Stimulated activated effector memory CD8-positive, alpha-beta T cell treated with anti-CD3 and anti-CD28 coated beads, Interleukin-12 subunit alpha, Interleukin-12 subunit beta, amount 100 ng/mL, for 72 hours (primary cell): Measurements from ENCODE around the gene TMEM132E.

Source experiments
- ATAC-seq: fragments of 150-1000 bp; cut with Tn5 transposase; 2 replicates; pipeline ENCODE4 v1.10.0; 2021
- DNase-seq, 2 donors: peaks; one replicate each; pipeline ENCODE4 v3.0.0; 2021 to 2022; ENCODE audit warnings: low spot score in 2 of 2
- H3K27ac Mint-ChIP-seq: one replicate; pipeline ENCODE4 v1.8.0; 2022; ENCODE audit warnings: mild to moderate bottlenecking, mixed read lengths
- H3K36me3 Mint-ChIP-seq: one replicate; pipeline ENCODE4 v1.8.0; 2022; ENCODE audit warnings: mild to moderate bottlenecking, mixed read lengths
- H3K4me1 Mint-ChIP-seq: one replicate; pipeline ENCODE4 v1.8.0; 2022; ENCODE audit warnings: mixed read lengths
- H3K4me3 Mint-ChIP-seq: one replicate; pipeline ENCODE4 v1.8.0; 2022; ENCODE audit warnings: mild to moderate bottlenecking, mixed read lengths
- H3K9me3 Mint-ChIP-seq: one replicate; pipeline ENCODE4 v1.8.0; 2022; ENCODE audit warnings: mixed read lengths

The TMEM132E gene

DNA sequence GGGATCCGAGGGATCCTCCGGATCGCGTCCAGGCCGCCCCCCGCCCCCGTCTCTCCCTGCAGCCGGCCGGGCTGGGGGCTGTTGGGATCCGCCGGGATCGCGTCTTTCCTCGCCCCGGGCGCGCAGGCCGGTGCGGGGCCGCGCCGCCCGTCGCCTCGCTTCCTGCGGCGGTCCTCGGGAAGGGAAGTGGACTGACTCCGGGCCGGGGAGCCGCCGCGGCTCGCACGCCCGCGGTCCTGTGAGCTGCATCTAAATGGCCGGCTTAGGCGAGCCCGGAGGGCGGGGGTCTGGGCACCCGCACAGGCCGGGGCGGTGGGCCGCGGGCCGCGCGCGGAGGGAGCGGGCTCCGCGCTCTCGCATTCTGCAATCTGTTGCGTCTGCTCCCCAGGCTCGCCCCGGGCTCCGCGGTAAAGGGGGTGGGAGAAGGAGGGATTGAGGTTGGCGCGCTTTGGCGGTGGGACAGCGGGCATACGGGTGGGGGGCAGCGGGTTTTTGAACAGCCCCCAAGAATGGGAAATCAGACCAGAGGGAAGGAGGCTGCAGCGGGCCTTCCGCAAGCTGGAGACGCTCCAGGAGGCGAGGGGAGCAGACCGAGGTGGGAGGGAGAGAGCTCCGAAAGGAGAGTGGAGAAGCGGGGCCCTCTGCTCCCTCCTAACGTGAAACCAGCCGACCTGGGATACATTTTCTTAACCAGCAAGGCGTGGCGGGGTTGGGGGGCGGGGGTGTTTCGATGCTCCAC, 2.2 kb downstream of the TMEM132E start:
- H3K4me3 Mint-ChIP-seq = no peak overlapping the region

GRCh38 chr17:34582185-34582900, 3.0 kb downstream of the TMEM132E start:
- Mint-ChIP-seq H3K4me3 (no peak overlapping the region), H3K9me3 (no peaks in the 10 kb centered on the region), H3K36me3 (no peaks in the 10 kb centered on the region), H3K4me1 (peaks cover 13% of the 10 kb centered on the region), H3K27ac (no peak overlapping the region)
- DNase-seq (no peak), ATAC-seq (no peak)

More for the DNA sequence above, 2.2 kb downstream of the TMEM132E start:
- DNase-seq (no peak), ATAC-seq (no peak)
- Mint-ChIP-seq H3K27ac (no peak overlapping the region), H3K4me1 (peaks cover 13% of the 10 kb centered on the region), H3K36me3 (no peaks in the 10 kb centered on the region), H3K9me3 (no peaks in the 10 kb centered on the region)

GRCh38 chr17:34582901-34583245, 3.5 kb downstream of the TMEM132E start:
- Mint-ChIP-seq H3K9me3 (no peaks in the 10 kb centered on the region), H3K27ac (no peak overlapping the region), H3K4me1 (peaks cover 13% of the 10 kb centered on the region), H3K36me3 (no peaks in the 10 kb centered on the region), H3K4me3 (no peak overlapping the region)
- no peak for ATAC-seq
- DNase-seq = no peak

DNA sequence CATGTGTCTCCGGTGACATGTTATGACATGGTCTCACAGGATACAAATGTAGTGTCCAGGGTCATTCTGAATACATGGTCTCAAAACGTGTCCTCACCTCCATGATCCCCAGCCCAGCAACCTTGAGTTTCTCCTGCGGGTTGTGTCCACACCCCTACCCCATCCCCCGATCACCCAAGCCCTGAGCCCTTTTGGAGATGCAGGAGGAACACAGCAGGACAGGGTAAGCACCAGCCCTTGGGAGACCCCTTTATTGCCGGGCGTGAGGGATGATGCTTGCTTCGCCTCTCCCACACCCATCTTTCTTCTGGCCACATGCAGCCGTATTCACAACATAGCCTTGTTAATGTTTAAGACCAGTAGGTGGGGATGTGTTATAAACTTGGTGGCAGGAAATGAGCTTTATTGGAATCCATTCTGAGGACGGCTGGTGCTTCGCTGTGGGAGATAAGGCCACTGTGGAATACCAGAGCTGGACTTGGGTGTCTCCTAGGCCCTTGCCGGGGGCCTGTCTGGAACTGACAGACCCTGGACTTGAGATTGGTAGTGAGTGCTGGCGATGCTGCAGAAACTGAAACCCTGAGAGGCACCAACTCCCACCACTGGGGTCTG, 5.5 kb downstream of the TMEM132E start:
- H3K27ac Mint-ChIP-seq = no peak overlapping the region
- no peak for DNase-seq

GRCh38 chr17:34586346-34586846, 7.0 kb downstream of the TMEM132E start:
- H3K27ac Mint-ChIP-seq = no peak overlapping the region
- H3K9me3 Mint-ChIP-seq = no peaks in the 10 kb centered on the region
- no peak for ATAC-seq
- H3K4me3 Mint-ChIP-seq = no peak overlapping the region
- no peaks in the 10 kb centered on the region for H3K4me1 Mint-ChIP-seq
- no peaks in the 10 kb centered on the region for H3K36me3 Mint-ChIP-seq
- DNase-seq = no peak

More for the DNA sequence above, 5.5 kb downstream of the TMEM132E start:
- Mint-ChIP-seq H3K36me3 (no peaks in the 10 kb centered on the region), H3K4me3 (no peak overlapping the region), H3K4me1 (no peaks in the 10 kb centered on the region), H3K9me3 (no peaks in the 10 kb centered on the region)
- ATAC-seq = no peak

- Mint-ChIP-seq H3K4me3 (no peak overlapping the region), H3K36me3 (no peaks in the 10 kb centered on the region), H3K27ac (no peak overlapping the region), H3K9me3 (no peaks in the 10 kb centered on the region), H3K4me1 (no peaks in the 10 kb centered on the region)
- ATAC-seq (no peak), DNase-seq (no peak)
These were observed 8.9 kb downstream of the TMEM132E start for GRCh38 chr17:34588266-34588665.

GRCh38 chr17:34589120-34589965, 10.0 kb downstream of the TMEM132E start:
- no peak for ATAC-seq
- Mint-ChIP-seq H3K36me3 (no peaks in the 10 kb centered on the region), H3K4me1 (no peaks in the 10 kb centered on the region), H3K9me3 (no peaks in the 10 kb centered on the region), H3K4me3 (no peak overlapping the region), H3K27ac (no peak overlapping the region)
- DNase-seq = no peak

GRCh38 chr17:34592002-34592401, 12.6 kb downstream of the TMEM132E start:
- H3K4me1 Mint-ChIP-seq = no peaks in the 10 kb centered on the region
- H3K4me3 Mint-ChIP-seq = no peak overlapping the region
- no peaks in the 10 kb centered on the region for H3K9me3 Mint-ChIP-seq
- no peak overlapping the region for H3K27ac Mint-ChIP-seq
- no peak for ATAC-seq
- no peaks in the 10 kb centered on the region for H3K36me3 Mint-ChIP-seq
- DNase-seq = no peak

- H3K9me3 Mint-ChIP-seq = no peaks in the 10 kb centered on the region
- no peaks in the 10 kb centered on the region for H3K4me1 Mint-ChIP-seq
- no peaks in the 10 kb centered on the region for H3K36me3 Mint-ChIP-seq
- ATAC-seq (no peak), DNase-seq (no peak)
- H3K27ac Mint-ChIP-seq = no peak overlapping the region
- H3K4me3 Mint-ChIP-seq = no peak overlapping the region
These were observed 17.5 kb downstream of the TMEM132E start for GRCh38 chr17:34596920-34597319.

- DNase-seq (no peak), ATAC-seq (no peak)
- Mint-ChIP-seq H3K4me1 (no peaks in the 10 kb centered on the region), H3K4me3 (no peak overlapping the region), H3K27ac (no peak overlapping the region), H3K9me3 (no peaks in the 10 kb centered on the region), H3K36me3 (no peaks in the 10 kb centered on the region)
These were observed 18.9 kb downstream of the TMEM132E start for GRCh38 chr17:34598161-34598776.

GRCh38 chr17:34601416-34601815, 22.0 kb downstream of the TMEM132E start:
- H3K36me3 Mint-ChIP-seq = no peaks in the 10 kb centered on the region
- H3K27ac Mint-ChIP-seq = no peak overlapping the region
- no peak for ATAC-seq
- no peak for DNase-seq
- no peak overlapping the region for H3K4me3 Mint-ChIP-seq
- H3K9me3 Mint-ChIP-seq = no peaks in the 10 kb centered on the region
- peaks cover 4% of the 10 kb centered on the region for H3K4me1 Mint-ChIP-seq

GRCh38 chr17:34603974-34604373, 24.6 kb downstream of the TMEM132E start:
- ATAC-seq = no peak
- Mint-ChIP-seq H3K9me3 (no peaks in the 10 kb centered on the region), H3K36me3 (no peaks in the 10 kb centered on the region), H3K4me3 (no peak overlapping the region), H3K27ac (peak overlapping the region; percentile 10), H3K4me1 (peaks cover 6% of the 10 kb centered on the region)
- no peak for DNase-seq

GRCh38 chr17:34606763-34607162, 27.4 kb downstream of the TMEM132E start:
- H3K36me3 Mint-ChIP-seq = no peaks in the 10 kb centered on the region
- no peak overlapping the region for H3K27ac Mint-ChIP-seq
- no peak for DNase-seq
- no peak for ATAC-seq
- peaks cover 10% of the 10 kb centered on the region for H3K4me1 Mint-ChIP-seq
- H3K4me3 Mint-ChIP-seq = no peak overlapping the region
- no peaks in the 10 kb centered on the region for H3K9me3 Mint-ChIP-seq

DNA sequence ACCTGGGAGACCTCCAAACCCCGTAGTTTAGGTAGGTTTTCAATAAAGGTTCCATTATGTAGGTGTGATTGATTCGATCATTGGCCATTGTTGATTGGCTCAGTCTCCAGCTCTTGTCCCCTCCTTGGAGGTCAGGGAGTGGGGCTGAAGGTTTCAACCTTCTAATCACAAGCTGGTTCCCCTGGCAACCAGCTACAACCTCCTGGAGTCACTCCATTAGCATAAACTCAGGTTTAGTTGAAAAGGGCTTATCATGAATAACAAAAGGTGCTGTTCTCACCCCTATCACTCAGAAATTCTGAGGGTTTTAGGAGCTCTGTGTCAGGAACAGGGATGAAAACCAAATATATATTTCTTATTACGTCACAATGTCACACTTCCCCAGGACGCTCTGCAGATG, 28.5 kb downstream of the TMEM132E start:
- Mint-ChIP-seq H3K9me3 (no peaks in the 10 kb centered on the region), H3K36me3 (no peaks in the 10 kb centered on the region), H3K4me3 (no peak overlapping the region), H3K4me1 (peaks cover 10% of the 10 kb centered on the region), H3K27ac (no peak overlapping the region)
- DNase-seq = no peak
- no peak for ATAC-seq

DNA sequence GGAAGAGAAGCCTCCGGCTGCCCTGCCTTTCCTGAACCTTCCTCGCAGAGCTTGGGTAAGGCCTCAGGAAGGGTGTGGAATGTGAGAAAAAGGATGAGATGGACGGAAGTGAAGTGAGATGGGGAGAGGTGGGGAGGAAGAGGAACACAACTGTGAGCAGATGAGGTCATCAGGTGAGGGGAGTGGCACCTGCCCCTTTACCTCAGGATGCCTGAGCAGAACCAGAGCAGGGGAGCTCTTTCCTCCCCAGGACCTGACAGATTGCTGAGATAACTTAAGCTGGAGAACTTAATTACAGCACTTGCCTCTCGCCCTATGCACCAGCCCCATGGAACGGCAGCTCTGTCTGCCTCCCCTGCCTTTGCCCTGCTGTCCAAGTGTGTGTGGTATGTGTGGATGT, 29.8 kb downstream of the TMEM132E start:
- H3K27ac Mint-ChIP-seq = no peak overlapping the region
- H3K4me3 Mint-ChIP-seq = no peak overlapping the region
- no peak for ATAC-seq
- peaks cover 9% of the 10 kb centered on the region for H3K4me1 Mint-ChIP-seq
- no peaks in the 10 kb centered on the region for H3K9me3 Mint-ChIP-seq
- H3K36me3 Mint-ChIP-seq = no peaks in the 10 kb centered on the region
- DNase-seq = no peak
